Gastrocnemius medialis (tissue), 4 donors: ENCODE results near the gene LSAMP.

Experiments
- POLR2A ChIP-seq, 2 donors: fragments of 450-650 bp; IDR thresholded peaks; one replicate each; pipeline ENCODE4 v1.6.1; 2017; ENCODE audit warnings: antibody characterized with exemption in 2 of 2, mild to moderate bottlenecking in 2 of 2, moderate library complexity in 2 of 2
- TF ChIP-seq, protein P1 (sequence below), 5 experiments: fragments of 450-650 bp in 3 of 5; fragments of 200-600 bp in 2 of 5; sonication (generic) in 2 of 5; IDR thresholded peaks in 4 of 5; conservative IDR thresholded peaks in 1 of 5; 1 replicate in 4 of 5; 2 replicates in 1 of 5; pipeline ENCODE4 v1.5.1; 2016 to 2019; ENCODE audit warnings: antibody characterized with exemption in 5 of 5, mild to moderate bottlenecking in 3 of 5, moderate library complexity in 3 of 5

DNA sequence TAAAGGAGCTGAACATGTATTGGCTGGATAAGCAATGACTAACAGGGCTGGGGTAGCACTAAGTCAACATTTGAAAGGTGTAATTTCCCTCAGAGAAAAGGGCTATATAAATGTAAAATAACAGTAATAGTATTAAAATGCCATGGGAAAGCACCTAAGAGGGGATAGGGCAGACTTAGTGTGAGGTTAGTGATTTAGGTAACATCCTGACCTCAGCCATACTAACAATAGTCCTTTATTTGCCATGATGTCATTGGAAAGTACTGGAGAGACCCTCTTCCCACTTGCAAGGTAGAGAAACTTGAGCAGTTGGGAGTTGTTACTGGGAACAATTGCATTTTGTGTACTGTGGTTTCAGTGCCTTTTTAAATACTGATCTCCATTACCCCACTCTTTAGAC lies 103.4 kb downstream of the LSAMP start:
- TF ChIP-seq, protein P1, sequence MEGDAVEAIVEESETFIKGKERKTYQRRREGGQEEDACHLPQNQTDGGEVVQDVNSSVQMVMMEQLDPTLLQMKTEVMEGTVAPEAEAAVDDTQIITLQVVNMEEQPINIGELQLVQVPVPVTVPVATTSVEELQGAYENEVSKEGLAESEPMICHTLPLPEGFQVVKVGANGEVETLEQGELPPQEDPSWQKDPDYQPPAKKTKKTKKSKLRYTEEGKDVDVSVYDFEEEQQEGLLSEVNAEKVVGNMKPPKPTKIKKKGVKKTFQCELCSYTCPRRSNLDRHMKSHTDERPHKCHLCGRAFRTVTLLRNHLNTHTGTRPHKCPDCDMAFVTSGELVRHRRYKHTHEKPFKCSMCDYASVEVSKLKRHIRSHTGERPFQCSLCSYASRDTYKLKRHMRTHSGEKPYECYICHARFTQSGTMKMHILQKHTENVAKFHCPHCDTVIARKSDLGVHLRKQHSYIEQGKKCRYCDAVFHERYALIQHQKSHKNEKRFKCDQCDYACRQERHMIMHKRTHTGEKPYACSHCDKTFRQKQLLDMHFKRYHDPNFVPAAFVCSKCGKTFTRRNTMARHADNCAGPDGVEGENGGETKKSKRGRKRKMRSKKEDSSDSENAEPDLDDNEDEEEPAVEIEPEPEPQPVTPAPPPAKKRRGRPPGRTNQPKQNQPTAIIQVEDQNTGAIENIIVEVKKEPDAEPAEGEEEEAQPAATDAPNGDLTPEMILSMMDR (IDR thresholded peaks at IDR 0.05 in 4 of 5, conservative IDR thresholded peaks at IDR 0.05 in 1 of 5), result no peak
- TF ChIP-seq POLR2A (IDR thresholded peaks at IDR 0.05), result no peak
